SK-N-MC (cell line): Measurements from ENCODE around the gene SF3B4.

Experiments used
- EZH2 ChIP-seq: fragments of 200-600 bp; sonication (generic); IDR thresholded peaks from one replicate; pipeline ENCODE4 v1.6.1; 2017; ENCODE audit warnings: antibody characterized with exemption
- FOXP2 ChIP-seq: optimal IDR thresholded peaks from 2 replicates; pipeline ENCODE3; 2011; ENCODE audit warnings: mild to moderate bottlenecking, moderate library complexity; ENCODE audit not compliant: insufficient read depth; ENCODE audit errors: extremely low read length, control extremely low read depth
- POLR2AphosphoS5 ChIP-seq: IDR thresholded peaks from 2 replicates; pipeline ENCODE4 v1.6.1; 2012; ENCODE audit warnings: mild to moderate bottlenecking, low read depth, low read length, borderline replicate concordance

- TF ChIP-seq EZH2 (no peak), POLR2AphosphoS5 (no peak), FOXP2 (no peak)
These were observed 21.0 kb downstream of the SF3B4 start for GRCh38 chr1:149906570-149907075.
